NT2/D1 (cell line): Measurements from ENCODE around the gene FUNDC1.

Experiments
- YY1 ChIP-seq: IDR thresholded peaks from 2 replicates; pipeline ENCODE4 v1.6.1; 2011; ENCODE audit not compliant: insufficient read length, insufficient read depth
- ZNF274 ChIP-seq: IDR thresholded peaks from 2 replicates; pipeline ENCODE4 v1.6.1; 2011; ENCODE audit warnings: mild to moderate bottlenecking, low read depth, low read length

DNA sequence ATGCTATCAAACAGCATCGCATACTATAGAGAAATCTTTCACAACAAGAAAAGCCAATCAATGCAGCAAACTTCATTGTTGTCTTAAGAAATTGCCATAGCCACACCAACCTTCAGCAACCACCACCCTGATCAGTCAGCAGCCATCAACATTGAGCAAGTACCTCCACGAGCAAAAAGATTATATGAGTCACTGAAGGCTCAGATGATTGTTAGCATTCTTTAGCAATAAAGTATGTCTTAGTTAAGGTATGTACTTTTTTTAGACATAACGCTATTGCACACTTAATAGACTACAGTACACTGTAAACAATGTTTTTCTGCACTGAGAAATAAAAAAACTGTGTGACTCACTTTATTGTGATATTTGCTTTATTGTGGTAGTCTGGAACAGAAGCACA, 37.8 kb upstream of the FUNDC1 start:
- TF ChIP-seq ZNF274 (no peak), YY1 (no peak)
